H9 (cell line): ENCODE data around the gene TPX2. TPM values are rescaled to one million over a fixed set of nuclear protein-coding genes. Genes with fewer than 3 reads are reported as not detected.

Experiments used
- DNase-seq: peaks from one replicate; pipeline ENCODE4 v3.0.0-alpha.2; 2017
- H2AFZ ChIP-seq: one replicate; pipeline ENCODE4 v1.6.1; 2013; ENCODE audit warnings: mild to moderate bottlenecking, low read length, control low read depth, moderate library complexity
- H2AK5ac ChIP-seq: 2 replicates; pipeline ENCODE4 v1.6.1; 2013; ENCODE audit warnings: low read length, control low read depth, mixed read lengths; ENCODE audit not compliant: insufficient read length
- H2BK120ac ChIP-seq: one replicate; pipeline ENCODE4 v1.6.1; 2013; ENCODE audit warnings: low read depth, mild to moderate bottlenecking, low read length, control low read depth, inconsistent platforms; ENCODE audit not compliant: poor library complexity, severe bottlenecking
- H2BK12ac ChIP-seq: 2 replicates; pipeline ENCODE4 v1.6.1; 2013; ENCODE audit warnings: low read length, control low read depth, mixed read lengths, low read depth; ENCODE audit not compliant: insufficient read length
- H2BK15ac ChIP-seq: 2 replicates; pipeline ENCODE4 v1.6.1; 2013; ENCODE audit warnings: low read depth, low read length, control low read depth
- H2BK20ac ChIP-seq: one replicate; pipeline ENCODE4 v1.6.1; 2013; ENCODE audit warnings: low read depth, mild to moderate bottlenecking, low read length, control low read depth, inconsistent platforms; ENCODE audit not compliant: poor library complexity, severe bottlenecking
- H2BK5ac ChIP-seq: 2 replicates; pipeline ENCODE4 v1.6.1; 2013; ENCODE audit warnings: low read length, control low read depth, mixed read lengths; ENCODE audit not compliant: insufficient read length
- H3K14ac ChIP-seq: 2 replicates; pipeline ENCODE4 v1.6.1; 2013; ENCODE audit warnings: low read length, control low read depth; ENCODE audit not compliant: insufficient read depth
- H3K18ac ChIP-seq: 2 replicates; pipeline ENCODE4 v1.6.1; 2013; ENCODE audit warnings: low read depth, mild to moderate bottlenecking, mixed read lengths, low read length, control low read depth; ENCODE audit not compliant: insufficient read length
- H3K23ac ChIP-seq: 2 replicates; pipeline ENCODE4 v1.6.1; 2013; ENCODE audit warnings: low read length, control low read depth, mixed read lengths, low read depth; ENCODE audit not compliant: insufficient read length
- H3K23me2 ChIP-seq: 2 replicates; pipeline ENCODE4 v1.6.1; 2013; ENCODE audit warnings: low read depth, mild to moderate bottlenecking, mixed read lengths, low read length, control low read depth; ENCODE audit not compliant: insufficient read length, poor library complexity, severe bottlenecking
- H3K27ac ChIP-seq: 2 replicates; pipeline ENCODE4 v1.5.1; 2013; ENCODE audit warnings: low read length, control low read depth, mixed read lengths, low read depth; ENCODE audit not compliant: insufficient read length
- H3K27me3 ChIP-seq: 2 replicates; pipeline ENCODE4 v1.6.1; 2013; ENCODE audit warnings: low read length, control low read depth, inconsistent platforms; ENCODE audit not compliant: insufficient read depth
- H3K4ac ChIP-seq: 2 replicates; pipeline ENCODE4 v1.6.1; 2013; ENCODE audit warnings: low read depth, mild to moderate bottlenecking, control low read depth, inconsistent platforms, low read length, moderate library complexity
- H3K4me1 ChIP-seq: 2 replicates; pipeline ENCODE4 v1.6.1; 2013; ENCODE audit warnings: low read length, control low read depth, inconsistent platforms; ENCODE audit not compliant: insufficient read depth
- H3K4me2 ChIP-seq: 2 replicates; pipeline ENCODE4 v1.6.1; 2013; ENCODE audit warnings: low read length, control low read depth, mixed read lengths; ENCODE audit not compliant: insufficient read length, insufficient read depth
- H3K56ac ChIP-seq: 2 replicates; pipeline ENCODE4 v1.6.1; 2013; ENCODE audit warnings: low read depth, mild to moderate bottlenecking, mixed read lengths, low read length, control low read depth; ENCODE audit not compliant: insufficient read length
- H3K79me1 ChIP-seq: 2 replicates; pipeline ENCODE4 v1.6.1; 2013; ENCODE audit warnings: low read depth, mild to moderate bottlenecking, moderate library complexity, low read length, control low read depth, inconsistent platforms; ENCODE audit not compliant: insufficient read depth, poor library complexity, severe bottlenecking
- H3K79me2 ChIP-seq: 2 replicates; pipeline ENCODE4 v1.6.1; 2013; ENCODE audit warnings: low read length, control low read depth, inconsistent platforms; ENCODE audit not compliant: insufficient read depth
- H3K9ac ChIP-seq: 2 replicates; pipeline ENCODE4 v1.6.1; 2013; ENCODE audit warnings: low read length, control low read depth, mixed read lengths; ENCODE audit not compliant: insufficient read length; ENCODE audit errors: extremely low read depth
- H3K9me3 ChIP-seq: one replicate; pipeline ENCODE4 v1.6.1; 2013; ENCODE audit warnings: low read depth, low read length, inconsistent platforms; ENCODE audit not compliant: control insufficient read depth
- H3T11ph ChIP-seq: one replicate; pipeline ENCODE4 v1.6.1; 2013; ENCODE audit warnings: mild to moderate bottlenecking, low read length, control low read depth, inconsistent platforms
- H4K20me1 ChIP-seq: one replicate; pipeline ENCODE4 v1.6.1; 2013; ENCODE audit not compliant: control insufficient read depth, insufficient read length, insufficient read depth
- H4K5ac ChIP-seq: 2 replicates; pipeline ENCODE4 v1.6.1; 2013; ENCODE audit warnings: low read depth, mild to moderate bottlenecking, mixed read lengths, low read length, control low read depth; ENCODE audit not compliant: insufficient read length
- H4K8ac ChIP-seq: replicated peaks from 2 replicates; pipeline ENCODE4 v1.6.1; 2013; ENCODE audit warnings: low read length, control low read depth, mixed read lengths, low read depth; ENCODE audit not compliant: insufficient read length
- H4K91ac ChIP-seq: 2 replicates; pipeline ENCODE4 v1.6.1; 2013; ENCODE audit warnings: low read depth, mild to moderate bottlenecking, moderate library complexity, mixed read lengths, low read length, control low read depth; ENCODE audit not compliant: insufficient read length
- H3K27ac Mint-ChIP-seq, 3 experiments: 2 replicates in 2 of 3; 3 replicates in 1 of 3; pipeline ENCODE4 v1.8.0; 2020 to 2021; ENCODE audit warnings: mixed read lengths in 3 of 3, mild to moderate bottlenecking in 1 of 3, moderate library complexity in 1 of 3
- H3K27me3 Mint-ChIP-seq: 2 replicates; pipeline ENCODE4 v1.8.0; 2021; ENCODE audit warnings: low read depth, mild to moderate bottlenecking, moderate library complexity, mixed read lengths
- H3K36me3 Mint-ChIP-seq, 3 experiments: 2 replicates in 2 of 3; 3 replicates in 1 of 3; pipeline ENCODE4 v1.8.0; 2020 to 2021; ENCODE audit warnings: low read depth in 3 of 3, mixed read lengths in 3 of 3; ENCODE audit not compliant: insufficient read depth in 1 of 3
- H3K4me1 Mint-ChIP-seq, 2 experiments: 2 replicates each; pipeline ENCODE4 v1.8.0; 2020; ENCODE audit warnings: mixed read lengths in 2 of 2
- H3K4me3 Mint-ChIP-seq, 2 experiments: 2 replicates in 1 of 2; 3 replicates in 1 of 2; pipeline ENCODE4 v1.8.0; 2020 to 2021; ENCODE audit warnings: mild to moderate bottlenecking in 2 of 2, mixed read lengths in 2 of 2, moderate library complexity in 1 of 2
- H3K9me3 Mint-ChIP-seq, 2 experiments: 2 replicates in 1 of 2; 3 replicates in 1 of 2; pipeline ENCODE4 v1.8.0; 2020; ENCODE audit warnings: mild to moderate bottlenecking in 2 of 2, mixed read lengths in 2 of 2, moderate library complexity in 1 of 2
- CTCF ChIP-seq: fragments of 200-600 bp; sonication (generic); conservative IDR thresholded peaks from 3 replicates; pipeline ENCODE4 v1.8.0; 2021; ENCODE audit warnings: antibody characterized with exemption, mild to moderate bottlenecking
- whole genome bisulfite sequencing: extraction: QIAGEN DNeasy Blood & Tissue Kit; methylation state at CpG from one replicate; pipeline ENCODE4 v1.1.7; 2013; ENCODE audit warnings: missing lambda C conversion rate, low lambda C conversion rate, mixed read lengths; ENCODE audit not compliant: insufficient read length; ENCODE audit errors: extremely low coverage; 5-methylcytosine and 5-hydroxymethylcytosine counted together
- total RNA-seq: library from RNA; stranded (reverse); gene quantifications from 2 replicates; pipeline ENCODE4 v1.2.1, GENCODE V29; 2021

TPX2 gene
- total RNA-seq, 1 experiment from 2014 or later, result 161 TPM

GRCh38 chr20:31705598-31706597 is 33.2 kb upstream of the TPX2 start:
- H2BK120ac ChIP-seq, result no peak overlapping the region
- peaks cover 30 to 36% of the 10 kb centered on the region in 2 experiments for H3K4me1 Mint-ChIP-seq
- no peaks in the 10 kb centered on the region for H3K9me3 Mint-ChIP-seq
- no peaks in the 10 kb centered on the region for H3K27me3 ChIP-seq
- H3T11ph ChIP-seq, result no peak overlapping the region
- no peak overlapping the region for H2AFZ ChIP-seq
- no peak overlapping the region for H3K23ac ChIP-seq
- H3K23me2 ChIP-seq, result no peaks in the 10 kb centered on the region
- H2BK5ac ChIP-seq, result no peak overlapping the region
- no peaks in the 10 kb centered on the region for H3K4me1 ChIP-seq
- no peak overlapping the region for H3K4me2 ChIP-seq
- no peak for TF ChIP-seq CTCF
- H4K20me1 ChIP-seq, result no peaks in the 10 kb centered on the region
- no peak overlapping the region for H2BK12ac ChIP-seq
- no peak overlapping the region for H2BK15ac ChIP-seq
- peak overlapping the region; percentile 33 for H2AK5ac ChIP-seq
- no peak overlapping the region for H4K5ac ChIP-seq
- DNase-seq, result no peak
- no peak overlapping the region for H3K56ac ChIP-seq
- H3K79me2 ChIP-seq, result 0 out of 2 replicates have a peak, but pooled peaks cover 2% of the 10 kb centered on the region
- H3K27ac Mint-ChIP-seq, result peak overlapping the region in 2 of 3 experiments; percentile 1 to 31; a peak in 3 of 7 replicates
- no peak overlapping the region for H4K8ac ChIP-seq
- H3K4me3 Mint-ChIP-seq, result no peak overlapping the region
- no peaks in the 10 kb centered on the region for H3K79me1 ChIP-seq
- H3K36me3 Mint-ChIP-seq, result peaks cover 0 to 51% (median 25%) of the 10 kb centered on the region in 3 experiments; a peak in 6 of 7 replicates
- no peak overlapping the region for H3K9ac ChIP-seq
- no peak overlapping the region for H3K4ac ChIP-seq
- H4K91ac ChIP-seq, result no peak overlapping the region
- no CpG with 5 or more reads among the region's 4 CpGs for WGBS
- no peaks in the 10 kb centered on the region for H3K9me3 ChIP-seq
- H3K27ac ChIP-seq, result no peak overlapping the region
- H3K18ac ChIP-seq, result no peak overlapping the region
- H3K27me3 Mint-ChIP-seq, result no peaks in the 10 kb centered on the region
- H3K14ac ChIP-seq, result no peak overlapping the region; the same call in 1 of the 2 replicates
- H2BK20ac ChIP-seq, result no peak overlapping the region
